ENCODE results near the gene ADAMTS16.
A peak's percentile ranks its signal among the peaks of the same experiment; 100 is the strongest.
"Not testable (repeated sequence)": the region's sequence is repeated elsewhere in the genome, so short reads cannot be mapped to it uniquely, and the experiment has no call there.

ADAMTS16 gene

DNA sequence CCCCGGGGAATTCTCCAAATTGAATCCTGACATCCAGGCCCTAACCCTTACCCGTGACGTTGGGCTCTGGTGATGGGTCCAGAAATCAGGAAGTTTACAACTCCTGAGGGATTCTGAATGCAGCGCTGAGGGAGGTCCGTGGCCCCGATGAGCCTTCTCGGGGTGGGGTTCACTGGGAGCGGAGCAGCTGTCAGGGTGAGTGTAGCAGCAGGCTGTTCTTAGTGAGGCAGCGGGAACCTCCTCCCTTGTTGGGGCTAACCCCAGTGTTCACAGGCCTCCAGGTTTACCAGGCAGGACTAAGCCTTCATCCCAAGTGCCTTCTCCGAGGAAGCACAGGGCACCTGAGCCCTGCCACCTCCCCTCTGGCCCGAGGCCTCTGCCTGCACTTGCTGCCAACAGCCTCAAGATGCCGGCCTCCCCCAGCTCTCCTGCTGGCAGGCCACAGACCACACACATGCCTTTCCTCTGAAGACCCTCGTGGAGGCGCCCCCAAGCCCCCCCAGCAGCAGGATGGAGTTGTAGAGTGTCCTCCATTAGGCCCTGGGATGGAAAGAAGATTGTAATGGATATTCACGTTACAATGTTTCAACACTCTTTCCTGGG lies 7.3 kb upstream of the ADAMTS16 start:
- DNase-seq (ENCODE audit: low read depth): no peak
- TF ChIP-seq, protein P1, sequence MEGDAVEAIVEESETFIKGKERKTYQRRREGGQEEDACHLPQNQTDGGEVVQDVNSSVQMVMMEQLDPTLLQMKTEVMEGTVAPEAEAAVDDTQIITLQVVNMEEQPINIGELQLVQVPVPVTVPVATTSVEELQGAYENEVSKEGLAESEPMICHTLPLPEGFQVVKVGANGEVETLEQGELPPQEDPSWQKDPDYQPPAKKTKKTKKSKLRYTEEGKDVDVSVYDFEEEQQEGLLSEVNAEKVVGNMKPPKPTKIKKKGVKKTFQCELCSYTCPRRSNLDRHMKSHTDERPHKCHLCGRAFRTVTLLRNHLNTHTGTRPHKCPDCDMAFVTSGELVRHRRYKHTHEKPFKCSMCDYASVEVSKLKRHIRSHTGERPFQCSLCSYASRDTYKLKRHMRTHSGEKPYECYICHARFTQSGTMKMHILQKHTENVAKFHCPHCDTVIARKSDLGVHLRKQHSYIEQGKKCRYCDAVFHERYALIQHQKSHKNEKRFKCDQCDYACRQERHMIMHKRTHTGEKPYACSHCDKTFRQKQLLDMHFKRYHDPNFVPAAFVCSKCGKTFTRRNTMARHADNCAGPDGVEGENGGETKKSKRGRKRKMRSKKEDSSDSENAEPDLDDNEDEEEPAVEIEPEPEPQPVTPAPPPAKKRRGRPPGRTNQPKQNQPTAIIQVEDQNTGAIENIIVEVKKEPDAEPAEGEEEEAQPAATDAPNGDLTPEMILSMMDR (conservative IDR thresholded peaks at IDR 0.05; ENCODE audit: control insufficient read depth, insufficient read depth, low read depth, low read length): no peak
- no peak overlapping the region for H3K4me3 ChIP-seq (ENCODE audit: control insufficient read depth, low read depth, low read length)

DNA sequence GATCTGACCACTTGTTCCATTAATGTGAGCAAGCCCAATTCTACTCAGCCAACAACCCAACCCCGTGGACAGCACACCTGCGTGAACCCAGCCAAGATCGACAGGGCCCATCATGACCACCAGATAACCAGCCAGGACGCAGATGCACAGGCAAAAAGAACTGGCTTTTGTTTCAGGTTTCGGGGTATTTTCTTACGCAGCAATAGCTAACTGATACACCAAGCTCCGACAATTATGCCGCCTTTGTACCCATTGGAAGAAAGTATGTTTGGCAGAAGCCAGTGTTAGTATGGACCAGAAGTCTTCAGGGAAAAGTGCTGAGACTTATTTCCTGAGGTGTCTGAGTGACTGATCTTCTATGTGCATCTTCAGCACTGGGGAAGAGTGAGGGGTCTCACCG lies 6.0 kb upstream of the ADAMTS16 start:
- DNase-seq (ENCODE audit: low read depth): no peak
- TF ChIP-seq, protein P1 (conservative IDR thresholded peaks at IDR 0.05; ENCODE audit: control insufficient read depth, insufficient read depth, low read depth, low read length): no peak
- no peak overlapping the region for H3K4me3 ChIP-seq (ENCODE audit: control insufficient read depth, low read depth, low read length)

DNA sequence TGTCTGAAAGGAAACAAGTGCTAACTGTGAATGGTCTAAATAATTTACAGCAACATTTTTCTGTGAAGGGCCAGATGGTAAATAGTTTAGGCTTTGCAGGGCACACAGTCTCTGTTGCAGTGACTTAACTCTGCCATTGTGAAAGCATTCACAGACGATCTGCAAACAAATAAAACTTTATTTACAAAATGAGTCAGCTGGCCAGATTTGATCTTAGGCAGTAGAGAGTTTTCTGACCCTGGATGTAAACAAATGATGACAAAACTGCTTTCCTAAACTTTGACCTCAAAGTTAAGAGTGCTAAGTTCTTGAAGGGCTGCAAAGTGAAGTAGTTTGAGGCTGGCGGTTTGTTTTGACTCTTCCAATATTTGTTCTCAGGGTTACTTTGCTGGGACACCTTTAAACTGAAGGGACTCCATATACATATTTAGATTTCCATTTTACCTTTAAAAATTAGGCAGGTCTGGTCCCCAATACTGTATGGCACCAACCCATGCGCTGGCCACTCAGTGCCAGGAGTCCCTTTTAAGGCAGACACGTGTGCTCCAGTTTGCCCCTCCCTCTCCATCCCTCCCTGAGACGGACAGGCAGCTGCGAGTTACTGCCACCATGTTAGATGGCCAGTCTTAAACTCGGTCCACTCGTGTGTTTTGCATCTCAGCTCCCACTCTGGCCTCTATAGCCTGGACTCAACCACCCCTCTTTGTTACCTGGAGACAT lies 4.0 kb upstream of the ADAMTS16 start:
- peak; percentile 8 for DNase-seq (ENCODE audit: low read depth)
- TF ChIP-seq, protein P1 (conservative IDR thresholded peaks at IDR 0.05; ENCODE audit: control insufficient read depth, insufficient read depth, low read depth, low read length): no peak

DNA sequence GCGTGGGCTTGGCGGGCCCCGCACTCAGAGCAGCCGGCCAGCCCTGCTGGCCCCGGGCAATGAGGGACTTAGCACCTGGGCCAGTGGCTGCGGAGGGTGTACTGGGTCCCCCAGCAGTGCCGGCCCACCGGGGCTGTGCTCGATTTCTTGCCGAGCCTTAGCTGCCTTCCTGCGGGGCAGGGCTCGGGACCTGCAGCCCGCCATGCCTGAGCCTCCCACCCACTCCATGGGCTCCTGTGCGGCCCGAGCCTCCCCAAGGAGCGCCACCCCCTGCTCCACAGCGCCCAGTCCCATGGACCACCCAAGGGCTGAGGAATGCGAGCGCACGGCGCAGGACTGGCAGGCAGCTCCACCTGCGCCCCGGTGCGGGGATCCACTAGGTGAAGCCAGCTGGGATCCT lies 2.3 kb upstream of the ADAMTS16 start:
- not testable (repeated sequence) for H3K4me3 ChIP-seq (ENCODE audit: control insufficient read depth, low read depth, low read length); DNase-seq (ENCODE audit: low read depth)

More for the DNA sequence above, 4.0 kb upstream of the ADAMTS16 start:
- no peak overlapping the region for H3K4me3 ChIP-seq (ENCODE audit: control insufficient read depth, low read depth, low read length)

DNA sequence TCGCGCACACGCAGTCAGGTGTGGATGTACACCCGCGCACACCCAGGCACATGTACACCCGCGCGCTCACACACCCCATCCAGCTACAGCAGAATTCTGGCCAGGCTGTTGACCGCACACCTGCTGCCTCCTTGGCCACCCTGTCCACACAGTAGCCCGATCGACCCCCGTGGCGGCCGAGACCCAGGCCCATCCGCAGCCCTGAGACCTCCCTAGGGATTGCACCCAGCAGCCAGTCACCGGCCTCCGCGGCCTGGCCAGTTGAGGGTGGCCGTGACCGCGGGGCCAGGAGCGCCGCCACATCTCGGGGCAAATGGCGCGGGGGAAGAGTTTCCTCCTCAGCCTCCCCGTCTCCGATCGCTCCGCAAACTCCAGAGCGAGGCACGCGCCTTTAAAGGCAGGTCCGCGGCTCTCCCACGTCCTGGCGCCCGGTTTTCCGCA lies 774 bp upstream of the ADAMTS16 start:
- no peak overlapping the region for H3K4me3 ChIP-seq (ENCODE audit: control insufficient read depth, low read depth, low read length)
- TF ChIP-seq, protein P1 (conservative IDR thresholded peaks at IDR 0.05; ENCODE audit: control insufficient read depth, insufficient read depth, low read depth, low read length): no peak
- DNase-seq (ENCODE audit: low read depth): no peak

DNA sequence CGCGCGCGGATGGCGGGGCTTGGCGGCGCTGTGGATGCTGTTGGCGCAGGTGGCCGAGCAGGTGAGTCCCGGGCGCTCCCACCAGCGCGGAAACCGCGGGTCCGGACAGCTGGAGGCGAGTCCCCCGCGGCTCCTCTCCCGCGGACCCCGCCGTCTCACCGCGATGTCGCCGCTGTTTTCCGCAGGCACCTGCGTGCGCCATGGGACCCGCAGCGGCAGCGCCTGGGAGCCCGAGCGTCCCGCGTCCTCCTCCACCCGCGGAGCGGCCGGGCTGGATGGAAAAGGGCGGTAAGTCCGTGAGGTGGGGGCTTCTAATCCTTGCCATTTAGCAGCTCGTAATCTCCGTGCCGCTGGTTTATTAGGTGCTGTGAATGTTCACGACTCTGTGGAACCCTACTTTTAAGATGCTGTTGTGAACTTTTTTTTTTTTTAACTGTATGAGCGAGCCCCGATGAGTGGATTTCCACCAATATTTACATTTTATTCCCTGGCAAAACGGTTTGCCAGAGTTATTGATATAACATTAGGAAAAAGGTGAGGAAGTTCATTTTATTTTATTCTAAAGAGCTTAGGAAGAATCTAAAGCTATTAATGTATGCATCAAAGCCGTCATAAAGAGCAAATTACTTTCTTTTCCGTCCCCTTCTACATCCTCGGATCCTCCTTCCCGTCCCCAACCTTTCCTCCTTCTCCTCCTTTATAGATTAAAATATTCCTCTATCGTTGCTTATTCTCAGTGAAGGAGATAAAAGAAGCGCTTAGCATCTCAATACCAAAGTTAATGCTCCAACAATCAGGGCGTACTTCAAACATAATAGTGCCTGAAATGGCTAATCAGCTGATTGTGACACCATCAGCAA lies 579 bp downstream of the ADAMTS16 start:
- H3K4me3 ChIP-seq (ENCODE audit: control insufficient read depth, low read depth, low read length): no peak overlapping the region
- no peak for DNase-seq (ENCODE audit: low read depth)

More for the DNA sequence above, 579 bp downstream of the ADAMTS16 start:
- TF ChIP-seq, protein P1 (conservative IDR thresholded peaks at IDR 0.05; ENCODE audit: control insufficient read depth, insufficient read depth, low read depth, low read length): no peak
